Measurements from ENCODE around the gene BLM.
A peak's percentile ranks its signal among the peaks of the same experiment; 100 is the strongest.
"Not testable (repeated sequence)": the region's sequence is repeated elsewhere in the genome, so short reads cannot be mapped to it uniquely, and the experiment has no call there.

Gene BLM

GRCh38 chr15:90820481-90820880, 103.3 kb downstream of the BLM start:
- DNase-seq (ENCODE audit: low read depth in 2 of 2) = no peak

GRCh38 chr15:90822204-90822955, 105.2 kb downstream of the BLM start:
- DNase-seq (ENCODE audit: low read depth in 2 of 2) = no peak

GRCh38 chr15:90823455-90823974, 106.4 kb downstream of the BLM start:
- no peak for DNase-seq (ENCODE audit: low read depth in 2 of 2)

DNA sequence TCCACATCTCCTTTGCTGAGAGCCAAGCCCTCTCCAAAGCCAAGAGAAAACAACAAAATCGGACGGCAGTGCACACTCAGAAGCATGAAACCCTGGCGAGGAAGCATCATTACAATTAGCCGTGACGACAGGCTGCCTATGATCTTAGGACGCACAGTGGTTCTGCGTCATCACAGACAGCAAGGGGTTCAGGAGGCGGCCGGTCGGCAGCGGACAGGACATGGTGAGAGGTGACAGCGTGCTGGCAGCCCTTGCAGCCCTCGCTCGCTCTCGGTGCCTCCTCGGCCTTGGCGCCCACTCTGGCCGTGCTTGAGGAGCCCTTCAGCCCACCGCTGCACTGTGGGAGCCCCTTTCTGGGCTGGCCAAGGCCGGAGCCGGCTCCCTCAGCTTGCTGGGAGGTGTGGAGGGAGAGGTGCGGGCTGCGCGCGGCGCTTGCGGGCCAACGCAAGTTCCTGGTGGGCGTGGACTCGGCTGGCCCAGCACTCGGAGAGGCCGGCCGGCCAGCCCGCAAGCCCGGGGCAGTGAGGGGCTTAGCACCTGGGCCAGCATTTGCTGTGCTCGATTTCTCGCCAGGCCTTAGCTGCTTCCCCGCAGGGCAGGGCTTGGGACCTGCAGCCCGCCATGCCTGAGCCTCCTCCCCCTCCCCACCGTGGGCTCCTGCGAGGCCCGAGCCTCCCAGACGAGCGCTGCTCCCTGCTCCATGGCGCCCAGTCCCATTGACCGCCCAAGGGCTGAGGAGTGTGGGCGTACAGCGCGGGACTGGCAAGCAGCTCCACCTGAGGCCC, 108.2 kb downstream of the BLM start:
- DNase-seq (ENCODE audit: low read depth in 2 of 2) = not testable (repeated sequence)

DNA sequence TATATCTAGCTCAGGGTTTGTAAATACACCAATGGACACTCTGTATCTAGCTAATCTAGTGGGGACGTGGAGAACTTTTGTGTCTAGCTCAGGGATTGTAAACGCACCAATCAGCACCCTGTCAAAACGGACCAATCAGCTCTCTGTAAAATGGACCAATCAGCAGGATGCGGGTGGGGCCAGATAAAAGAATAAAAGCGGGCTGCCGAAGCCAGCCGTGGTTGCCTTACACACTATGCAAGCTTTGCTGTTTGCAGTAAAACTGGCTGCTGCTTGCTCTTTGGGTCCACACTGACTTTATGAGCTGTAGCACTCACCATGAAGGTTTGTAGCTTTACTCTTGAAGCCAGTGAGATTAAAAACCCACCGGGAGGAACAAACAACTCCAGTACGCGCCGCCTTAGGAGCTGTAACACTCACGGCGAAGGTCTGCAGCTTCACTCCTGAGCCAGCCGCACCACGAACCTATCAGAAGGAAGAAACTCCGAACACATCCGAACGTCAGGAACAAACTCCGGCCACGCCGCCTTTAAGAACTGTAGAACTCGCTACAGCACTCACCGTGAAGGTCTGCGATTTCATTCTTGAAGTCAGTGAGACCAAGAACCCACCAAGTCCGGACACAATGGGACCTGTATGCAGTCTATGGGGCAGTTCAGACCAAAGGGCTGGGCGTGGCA, 109.2 kb downstream of the BLM start:
- not testable (repeated sequence) for DNase-seq (ENCODE audit: low read depth in 2 of 2)

DNA sequence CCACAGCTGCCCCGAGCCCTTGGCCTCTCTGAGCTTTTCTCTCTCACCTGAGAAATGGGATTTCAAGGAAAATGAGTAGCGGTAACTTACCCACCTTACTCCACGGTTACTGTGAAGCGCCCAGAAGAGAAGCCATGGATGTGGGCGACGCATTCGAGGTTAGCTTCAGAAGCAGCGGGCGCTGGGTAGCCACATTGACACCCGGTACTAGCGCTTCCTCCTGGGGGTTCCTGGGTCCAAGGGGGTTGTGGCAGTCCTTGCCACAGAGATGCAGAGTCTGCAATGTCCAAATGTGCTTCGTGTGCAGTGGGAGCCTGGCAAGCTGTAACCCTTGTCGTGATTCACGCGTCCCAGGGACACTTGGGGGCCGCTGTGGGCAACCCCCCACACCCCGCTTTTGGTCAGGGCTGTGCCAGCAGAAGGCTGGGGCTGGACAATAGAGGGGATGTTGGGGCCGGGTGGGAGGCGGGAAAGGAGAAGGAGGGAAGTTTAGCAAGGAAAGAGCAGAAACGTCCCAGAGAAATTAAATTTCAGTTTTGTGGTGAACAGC, 109.8 kb downstream of the BLM start:
- no peak for DNase-seq (ENCODE audit: low read depth in 2 of 2)

DNA sequence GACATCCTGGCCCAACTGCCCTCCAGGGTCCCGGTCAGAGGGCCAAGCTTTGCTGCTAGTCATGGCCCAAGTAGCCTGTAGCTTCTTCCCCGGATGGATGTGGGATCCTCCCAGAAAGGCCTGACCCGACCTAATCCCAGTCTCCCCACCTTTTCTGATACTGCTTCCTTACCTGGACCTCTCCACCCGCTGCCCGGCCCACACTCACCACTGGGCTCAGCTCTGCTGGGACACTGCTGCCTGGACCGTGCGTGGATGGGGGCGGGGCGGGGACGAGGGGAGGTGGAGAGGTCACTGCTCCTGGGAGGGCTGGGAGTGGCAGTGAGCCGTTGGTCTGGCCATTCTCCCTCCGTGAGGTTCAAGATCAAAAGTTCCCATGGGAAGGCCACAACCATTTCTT, 111.0 kb downstream of the BLM start:
- no peak for DNase-seq (ENCODE audit: low read depth in 2 of 2)

DNA sequence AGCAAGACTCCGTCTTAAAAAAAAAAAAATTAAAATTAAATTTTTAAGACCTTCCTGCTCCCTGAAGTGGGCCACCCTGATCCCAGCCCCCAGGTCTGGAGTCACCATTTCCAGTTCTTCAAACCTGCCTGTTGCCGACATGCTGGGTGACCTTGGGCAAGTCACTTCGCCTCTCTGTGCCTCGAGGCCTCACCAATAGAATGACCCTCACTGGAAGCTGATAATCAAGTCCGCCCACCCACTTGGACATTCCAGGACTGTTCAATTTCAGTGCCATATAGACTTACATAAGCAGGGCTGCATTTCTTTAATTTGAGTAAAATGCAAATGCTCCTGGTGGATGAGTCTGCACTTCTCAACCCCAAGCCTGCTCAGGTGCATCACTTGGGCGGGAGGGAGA, 112.0 kb downstream of the BLM start:
- no peak for DNase-seq (ENCODE audit: low read depth in 2 of 2)

DNA sequence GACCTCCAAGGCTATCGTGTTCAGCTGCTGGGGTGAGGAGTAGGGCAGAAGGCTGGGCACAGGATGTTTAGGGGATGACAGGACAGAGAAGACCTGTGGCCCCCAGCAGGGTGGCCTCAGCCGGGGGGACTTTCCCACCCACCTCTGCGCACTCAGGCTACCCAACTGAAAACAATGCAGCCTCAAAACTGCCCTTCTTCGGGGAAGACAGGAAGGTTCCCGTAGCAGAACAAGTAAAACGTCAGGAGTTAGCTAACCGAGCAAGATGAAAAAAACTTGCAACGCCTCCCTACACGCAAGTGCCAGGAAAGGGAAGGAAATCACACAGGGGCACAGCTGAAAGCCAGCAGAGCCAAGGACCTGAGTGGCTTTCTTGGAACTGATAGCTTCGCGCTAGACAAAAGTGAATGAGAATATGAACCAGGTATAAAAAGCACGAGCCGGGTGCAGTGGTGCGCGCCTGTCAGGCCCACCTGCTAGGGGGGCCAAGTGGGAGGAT, 112.8 kb downstream of the BLM start:
- DNase-seq (ENCODE audit: low read depth in 2 of 2) = no peak

- no peak for DNase-seq (ENCODE audit: low read depth in 2 of 2)
Observed at GRCh38 chr15:90834626-90835025, 117.5 kb downstream of the BLM start.

DNA sequence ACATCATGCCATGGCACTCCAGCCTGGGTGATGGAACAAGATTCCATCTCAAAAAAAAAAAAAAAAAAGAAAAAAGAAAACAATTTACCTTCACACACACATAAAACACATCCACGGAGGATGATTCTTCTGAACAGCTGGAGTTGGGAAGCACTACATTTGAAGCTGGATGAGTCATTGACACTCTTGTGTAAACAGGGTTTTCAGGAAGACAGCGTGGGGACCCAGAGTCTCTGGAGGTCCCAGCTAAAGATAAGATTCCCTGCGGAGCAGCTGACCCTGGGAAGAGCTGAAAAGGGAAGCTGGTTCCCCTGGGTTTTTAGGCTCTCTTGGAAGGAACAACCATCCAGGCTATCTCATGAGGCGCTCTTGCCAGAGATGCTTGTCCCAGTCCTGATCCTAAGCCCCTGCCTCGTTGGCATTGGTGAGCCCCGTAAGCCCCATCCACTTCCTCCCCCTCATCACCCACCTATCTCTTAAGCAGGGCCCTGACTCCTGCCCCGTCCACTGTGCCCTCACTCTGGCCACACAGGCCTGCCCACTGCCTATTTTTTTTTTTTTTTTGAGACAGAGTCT, 119.2 kb downstream of the BLM start:
- no peak for DNase-seq (ENCODE audit: low read depth in 2 of 2)

DNA sequence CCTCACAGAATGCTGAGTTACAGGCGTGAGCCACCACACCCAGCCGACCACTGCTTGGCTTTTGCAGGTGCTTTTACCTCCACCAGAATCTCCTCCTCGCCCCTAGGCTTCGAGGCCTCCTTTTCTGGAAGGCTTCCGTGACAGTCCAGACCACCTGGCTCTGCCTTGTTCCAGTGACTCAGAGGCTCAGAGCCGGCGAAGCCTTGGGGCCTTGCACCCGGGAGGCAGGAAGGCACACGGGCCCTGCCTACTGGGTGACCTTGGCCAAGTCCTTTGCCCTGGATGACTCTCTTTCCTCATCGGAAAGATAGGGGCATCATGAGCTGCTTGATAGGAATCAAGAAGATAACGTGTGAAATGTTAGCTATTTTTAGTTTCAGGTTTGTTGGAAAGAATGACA, 119.9 kb downstream of the BLM start:
- DNase-seq (ENCODE audit: low read depth in 2 of 2) = no peak

GRCh38 chr15:90838139-90838538, 121.0 kb downstream of the BLM start:
- peak; percentile 69 to 73 for DNase-seq (ENCODE audit: low read depth in 2 of 2)

DNA sequence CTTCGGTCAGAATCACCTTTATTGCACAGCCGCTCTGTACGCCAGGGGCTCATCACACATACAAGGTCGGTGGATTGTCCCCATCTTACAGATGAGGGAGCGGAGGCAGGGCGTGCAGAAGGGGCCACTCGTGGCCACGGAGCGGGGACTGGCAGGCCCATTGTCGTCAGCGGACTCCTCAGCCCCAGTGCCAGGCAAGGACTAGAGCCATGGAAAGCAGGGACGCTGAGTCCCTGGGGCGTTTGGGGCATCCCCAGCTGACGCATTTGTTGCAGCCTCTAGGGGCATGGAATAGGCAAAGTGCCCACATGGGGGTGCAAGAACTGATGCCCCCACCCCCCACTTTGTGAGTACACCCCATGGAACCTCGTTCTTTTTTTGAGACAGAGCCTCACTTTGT, 121.4 kb downstream of the BLM start:
- no peak for DNase-seq (ENCODE audit: low read depth in 2 of 2)

DNA sequence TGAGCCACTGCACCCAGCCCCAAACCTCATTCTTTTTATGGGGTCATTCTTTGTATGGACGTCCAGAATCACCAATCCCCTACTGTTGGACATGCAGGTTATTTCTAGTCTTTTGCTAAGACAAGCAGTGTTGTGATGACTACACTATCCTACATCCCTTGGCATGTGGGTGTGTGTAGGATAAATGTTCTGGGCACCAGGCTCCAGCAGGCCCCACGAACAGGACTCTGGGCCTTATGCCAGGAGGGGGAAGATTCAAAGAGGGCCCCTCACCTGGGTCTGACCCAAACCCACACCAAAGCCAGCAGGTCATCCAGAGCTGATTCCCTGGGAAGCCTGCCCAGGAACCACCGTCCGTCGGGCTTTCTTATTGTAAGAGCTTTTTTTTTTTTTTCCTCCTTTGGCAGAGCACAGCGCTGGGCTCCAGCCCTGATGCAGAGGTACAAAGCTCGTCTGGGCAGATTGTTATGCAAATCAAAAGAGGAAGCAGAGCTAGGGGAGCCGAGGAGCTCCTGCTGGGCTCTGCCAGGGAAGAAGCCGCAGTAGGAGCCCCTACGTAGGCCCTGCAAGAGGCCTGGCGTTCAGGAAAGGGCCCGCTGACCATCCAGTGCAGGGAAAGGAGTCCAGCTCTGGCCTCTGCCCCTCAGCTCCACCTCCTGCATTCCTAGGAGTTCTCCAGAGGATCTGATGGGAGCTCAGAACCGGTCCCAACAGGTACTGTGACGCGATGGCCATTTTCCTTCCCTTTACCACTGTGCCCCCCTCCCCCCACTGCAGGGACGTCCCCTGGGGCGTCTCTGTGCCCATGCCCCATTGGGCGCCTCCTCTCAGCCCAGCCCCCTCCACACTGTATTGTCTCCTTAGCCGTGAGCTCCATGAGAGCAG, 122.3 kb downstream of the BLM start:
- no peak for DNase-seq (ENCODE audit: low read depth in 2 of 2)

DNA sequence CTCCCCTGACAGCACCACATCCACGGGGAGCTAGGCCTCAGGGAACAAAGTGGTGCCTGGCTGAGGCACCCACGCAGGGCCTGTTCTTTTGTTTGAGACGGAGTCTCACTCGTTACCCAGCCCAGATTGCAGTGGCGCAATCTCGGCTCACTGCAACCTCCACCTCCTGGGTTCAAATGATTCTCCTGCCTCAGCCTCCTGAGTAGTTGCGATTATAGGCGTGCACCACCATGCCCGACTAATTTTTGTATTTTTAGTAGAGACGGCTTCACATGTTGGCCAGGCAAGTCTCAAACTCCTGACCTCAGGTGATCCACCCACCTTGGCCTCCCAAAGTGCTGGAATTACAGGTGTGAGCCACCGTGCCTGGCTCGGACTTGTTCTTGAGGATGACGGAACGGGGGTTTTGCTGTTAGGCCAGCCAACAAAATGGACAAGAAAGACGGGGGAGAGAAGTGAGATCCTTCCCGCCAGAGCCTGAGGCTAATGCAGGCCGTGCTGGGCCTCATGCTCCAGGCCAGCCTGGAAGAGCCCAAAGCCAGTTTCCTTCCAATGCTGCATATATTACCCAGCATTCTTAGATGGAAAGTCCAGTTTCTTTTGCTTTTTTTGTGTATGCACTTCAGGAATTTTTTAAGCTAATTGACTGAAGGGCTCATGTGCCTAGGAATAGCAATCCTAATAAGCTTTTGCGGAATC, 123.2 kb downstream of the BLM start:
- no peak for DNase-seq (ENCODE audit: low read depth in 2 of 2)

GRCh38 chr15:90840954-90841353, 123.8 kb downstream of the BLM start:
- DNase-seq (ENCODE audit: low read depth in 2 of 2) = no peak

GRCh38 chr15:90844696-90845095, 127.5 kb downstream of the BLM start:
- DNase-seq (ENCODE audit: low read depth in 2 of 2) = no peak

DNA sequence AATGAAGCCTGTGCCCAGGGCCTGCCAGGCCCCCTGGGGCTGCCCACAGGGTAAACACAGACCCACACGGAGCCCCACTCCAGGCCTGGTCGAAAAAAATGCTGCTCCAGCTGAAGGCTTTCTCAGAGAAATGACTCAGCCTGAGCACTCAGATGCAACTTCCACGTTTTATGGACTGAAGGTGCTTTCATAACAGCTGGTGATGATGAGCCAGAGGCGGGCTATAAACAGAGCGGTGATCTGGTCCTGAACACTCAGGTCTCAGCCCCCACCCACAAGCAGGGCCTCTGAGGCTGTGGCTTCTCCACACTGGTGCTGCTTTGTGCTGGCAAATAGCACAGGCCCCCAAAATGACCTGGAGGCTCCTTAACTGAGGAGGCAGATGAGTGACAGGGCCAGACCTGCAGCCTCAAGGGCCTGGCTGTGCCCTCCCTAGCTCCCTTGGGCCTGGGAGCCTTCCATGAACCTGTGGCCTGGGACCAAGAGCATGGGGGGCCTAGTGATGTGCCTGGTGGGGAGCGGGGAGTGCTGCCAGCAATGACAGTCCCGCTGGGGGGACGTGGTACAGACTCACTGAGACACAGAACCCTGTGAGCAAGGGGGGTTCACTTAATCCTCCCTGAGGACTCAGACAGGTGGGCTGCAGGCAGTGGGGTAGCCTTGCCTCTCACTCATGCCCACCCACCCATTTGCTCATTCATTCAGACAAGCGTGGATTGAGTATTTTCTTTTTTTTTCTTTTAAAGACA, 128.2 kb downstream of the BLM start:
- DNase-seq (ENCODE audit: low read depth in 2 of 2) = no peak

Data from stimulated activated CD4-positive, alpha-beta T cell treated with anti-CD3 and anti-CD28 coated beads, Interleukin-1b, Interleukin-23, amount 100 ng/mL, for 1 hour (primary cell).